ENCODE data around the gene BRSK2.
"Not testable (repeated sequence)": the region's sequence is repeated elsewhere in the genome, so short reads cannot be mapped to it uniquely, and the experiment has no call there.

The BRSK2 gene

GRCh38 chr11:1354125-1354938, 35.4 kb upstream of the BRSK2 start:
- no peak for DNase-seq

GRCh38 chr11:1356007-1356435, 33.7 kb upstream of the BRSK2 start:
- DNase-seq, result no peak

- no peak for DNase-seq
These were observed 33.2 kb upstream of the BRSK2 start for GRCh38 chr11:1356478-1356960.

- no peak for DNase-seq
These were observed 31.4 kb upstream of the BRSK2 start for GRCh38 chr11:1358286-1358685.

- not testable (repeated sequence) for DNase-seq
These were observed 30.8 kb upstream of the BRSK2 start for GRCh38 chr11:1358931-1359330.

- no peak for DNase-seq
These were observed 30.2 kb upstream of the BRSK2 start for GRCh38 chr11:1359556-1359955.

GRCh38 chr11:1360181-1360834, 29.4 kb upstream of the BRSK2 start:
- no peak for DNase-seq

GRCh38 chr11:1360835-1361357, 28.8 kb upstream of the BRSK2 start:
- no peak for DNase-seq

GRCh38 chr11:1361882-1362281, 27.9 kb upstream of the BRSK2 start:
- DNase-seq, result no peak

- no peak for DNase-seq
These were observed 22.0 kb upstream of the BRSK2 start for GRCh38 chr11:1367721-1368120.

GRCh38 chr11:1368216-1368615, 21.5 kb upstream of the BRSK2 start:
- DNase-seq, result no peak

- no peak for DNase-seq
These were observed 20.8 kb upstream of the BRSK2 start for GRCh38 chr11:1368966-1369365.

GRCh38 chr11:1369371-1370005, 20.2 kb upstream of the BRSK2 start:
- DNase-seq, result no peak

GRCh38 chr11:1370186-1371025, 19.3 kb upstream of the BRSK2 start:
- no peak for DNase-seq

- DNase-seq, result no peak
These were observed 18.8 kb upstream of the BRSK2 start for GRCh38 chr11:1371026-1371325.

- no peak for DNase-seq
These were observed 18.4 kb upstream of the BRSK2 start for GRCh38 chr11:1371377-1371776.

GRCh38 chr11:1371836-1372465, 17.8 kb upstream of the BRSK2 start:
- DNase-seq, result no peak

GRCh38 chr11:1372660-1373059, 17.1 kb upstream of the BRSK2 start:
- DNase-seq, result no peak

GRCh38 chr11:1373536-1374214, 16.1 kb upstream of the BRSK2 start:
- no peak for DNase-seq

GRCh38 chr11:1375161-1375954, 14.4 kb upstream of the BRSK2 start:
- no peak for DNase-seq

- no peak for DNase-seq
These were observed 13.8 kb upstream of the BRSK2 start for GRCh38 chr11:1375955-1376258.
